ENCODE measurements around the gene TUBGCP2.

DNA sequence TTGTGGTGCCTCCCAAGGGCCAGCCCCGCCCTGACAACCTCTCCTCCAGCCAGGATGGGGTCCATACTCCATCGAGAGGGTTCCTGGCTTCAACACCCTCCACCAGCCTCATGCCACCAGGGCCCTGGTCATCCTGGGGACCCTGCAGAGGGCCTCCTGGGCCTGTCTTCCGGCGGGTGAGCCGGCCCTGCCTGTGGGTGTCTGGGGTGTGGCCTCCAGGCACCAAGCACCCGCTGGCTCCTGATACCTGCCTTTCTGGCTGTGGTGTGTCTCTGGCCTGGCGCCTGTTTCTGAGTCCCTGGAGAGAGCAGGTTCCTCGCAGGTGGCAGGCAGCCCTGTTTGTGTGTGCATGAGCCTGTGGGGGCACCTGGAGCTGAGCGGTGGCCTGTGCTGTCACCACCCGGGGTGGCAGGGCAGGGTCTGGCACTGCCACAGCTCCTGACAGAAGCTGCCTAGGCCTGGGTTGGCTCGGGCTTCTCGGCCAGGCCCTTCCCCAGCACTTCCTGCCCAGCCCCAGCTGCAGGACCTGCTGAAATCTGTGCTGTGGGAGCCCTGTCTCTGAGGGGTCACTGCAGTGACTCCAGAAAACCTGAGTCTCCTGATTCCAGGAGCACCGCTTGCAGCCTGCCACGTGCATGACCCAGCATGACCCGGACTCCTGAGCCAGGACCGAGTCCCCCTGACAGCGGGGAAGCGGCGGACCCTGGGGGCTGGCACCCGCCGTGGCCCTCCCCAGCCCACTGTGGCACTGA is 50.4 kb downstream of the TUBGCP2 start:
- TF ChIP-seq EP300 (IDR thresholded peaks at IDR 0.05) (no peak), POLR2A (IDR thresholded peaks at IDR 0.05) (no peak)
- TF ChIP-seq, protein P1, sequence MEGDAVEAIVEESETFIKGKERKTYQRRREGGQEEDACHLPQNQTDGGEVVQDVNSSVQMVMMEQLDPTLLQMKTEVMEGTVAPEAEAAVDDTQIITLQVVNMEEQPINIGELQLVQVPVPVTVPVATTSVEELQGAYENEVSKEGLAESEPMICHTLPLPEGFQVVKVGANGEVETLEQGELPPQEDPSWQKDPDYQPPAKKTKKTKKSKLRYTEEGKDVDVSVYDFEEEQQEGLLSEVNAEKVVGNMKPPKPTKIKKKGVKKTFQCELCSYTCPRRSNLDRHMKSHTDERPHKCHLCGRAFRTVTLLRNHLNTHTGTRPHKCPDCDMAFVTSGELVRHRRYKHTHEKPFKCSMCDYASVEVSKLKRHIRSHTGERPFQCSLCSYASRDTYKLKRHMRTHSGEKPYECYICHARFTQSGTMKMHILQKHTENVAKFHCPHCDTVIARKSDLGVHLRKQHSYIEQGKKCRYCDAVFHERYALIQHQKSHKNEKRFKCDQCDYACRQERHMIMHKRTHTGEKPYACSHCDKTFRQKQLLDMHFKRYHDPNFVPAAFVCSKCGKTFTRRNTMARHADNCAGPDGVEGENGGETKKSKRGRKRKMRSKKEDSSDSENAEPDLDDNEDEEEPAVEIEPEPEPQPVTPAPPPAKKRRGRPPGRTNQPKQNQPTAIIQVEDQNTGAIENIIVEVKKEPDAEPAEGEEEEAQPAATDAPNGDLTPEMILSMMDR (IDR thresholded peaks at IDR 0.05) = no peak
